Stimulated activated CD8-positive, alpha-beta memory T cell treated with anti-CD3 and anti-CD28 coated beads, Interleukin-12 subunit alpha, Interleukin-12 subunit beta, amount 100 ng/mL, for 24 hours (primary cell): ENCODE results near the gene PLEKHM3.

Experiments
- DNase-seq: peaks from one replicate; pipeline ENCODE4 v3.0.0-alpha.2; 2020; ENCODE audit errors: extremely low read depth

The PLEKHM3 gene

GRCh38 chr2:207791579-207792243, 233.6 kb downstream of the PLEKHM3 start:
- DNase-seq, result no peak

GRCh38 chr2:207790898-207791297, 234.4 kb downstream of the PLEKHM3 start:
- no peak for DNase-seq

DNA sequence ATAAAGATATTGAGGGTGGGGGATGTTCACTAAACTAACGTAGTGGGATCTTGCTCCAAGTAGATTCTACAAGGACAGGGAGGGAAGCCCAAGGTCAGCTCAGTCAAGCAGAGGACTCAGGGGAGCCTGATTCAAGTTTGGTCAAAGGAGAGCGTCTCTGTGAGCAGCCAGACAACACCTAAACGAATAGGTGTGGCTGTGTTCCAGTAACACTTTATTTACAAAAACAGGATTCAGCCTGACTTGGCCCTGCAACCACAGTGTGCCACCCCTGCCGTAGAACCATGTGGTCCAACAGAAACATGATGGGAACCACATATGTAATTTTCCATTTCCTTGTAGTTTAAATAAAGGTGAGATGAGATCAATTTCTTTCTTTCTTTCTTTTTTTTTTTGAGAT, 237.5 kb downstream of the PLEKHM3 start:
- DNase-seq, result no peak

GRCh38 chr2:207787017-207787416, 238.3 kb downstream of the PLEKHM3 start:
- DNase-seq, result no peak

- no peak for DNase-seq
Measured at GRCh38 chr2:207784898-207785297, 240.4 kb downstream of the PLEKHM3 start.

GRCh38 chr2:207783514-207783913, 241.8 kb downstream of the PLEKHM3 start:
- DNase-seq, result no peak

GRCh38 chr2:207782238-207783030, 242.9 kb downstream of the PLEKHM3 start:
- DNase-seq, result no peak

GRCh38 chr2:207779523-207779922, 245.8 kb downstream of the PLEKHM3 start:
- DNase-seq, result no peak

DNA sequence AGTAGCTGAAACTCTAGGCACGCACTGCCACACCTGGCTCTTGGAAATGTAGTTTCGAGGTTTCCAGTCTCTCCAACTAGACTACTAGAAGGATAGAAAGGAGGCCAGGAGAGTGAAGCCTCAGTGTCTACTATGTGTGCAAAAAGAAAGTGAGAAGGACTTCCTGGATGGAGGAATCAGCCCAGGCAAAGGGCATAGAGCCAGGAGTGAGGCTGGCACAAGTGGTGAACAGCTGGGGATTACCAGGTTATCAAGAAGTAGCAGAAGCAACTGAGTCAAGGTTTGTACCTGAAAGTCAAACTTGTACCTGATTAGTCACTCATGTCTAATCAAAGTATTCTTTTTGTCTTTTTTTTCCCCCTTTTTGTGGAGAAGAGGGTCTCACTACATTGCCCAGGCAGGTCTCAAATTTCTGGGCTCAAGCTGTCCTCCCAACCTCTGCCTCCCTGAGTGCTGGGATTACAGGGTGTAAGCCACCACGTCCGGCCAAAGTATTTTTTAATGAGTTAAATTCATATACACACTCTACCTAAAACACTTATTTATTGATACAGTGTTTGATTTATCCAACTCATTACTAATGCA, 246.9 kb downstream of the PLEKHM3 start:
- DNase-seq, result no peak

DNA sequence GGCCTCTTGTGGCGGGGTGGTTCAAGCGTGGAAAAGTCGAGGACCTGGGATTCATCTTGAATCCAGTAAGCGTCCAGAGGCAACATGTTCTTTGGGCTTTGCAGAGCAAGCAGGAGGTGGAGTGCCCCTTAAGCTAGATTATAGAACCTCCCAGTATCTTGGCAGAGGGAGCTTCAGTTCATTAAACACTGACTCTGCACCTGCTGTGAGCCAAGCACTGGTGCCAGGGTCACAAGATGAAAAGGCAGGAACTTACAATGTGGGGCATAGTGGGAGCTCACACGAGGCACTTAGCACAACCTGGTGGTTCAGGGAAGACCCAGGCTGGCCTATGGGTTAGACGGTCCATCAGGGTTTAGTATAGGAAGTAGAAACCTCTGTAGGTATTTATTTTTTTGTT, 248.2 kb downstream of the PLEKHM3 start:
- DNase-seq, result no peak

DNA sequence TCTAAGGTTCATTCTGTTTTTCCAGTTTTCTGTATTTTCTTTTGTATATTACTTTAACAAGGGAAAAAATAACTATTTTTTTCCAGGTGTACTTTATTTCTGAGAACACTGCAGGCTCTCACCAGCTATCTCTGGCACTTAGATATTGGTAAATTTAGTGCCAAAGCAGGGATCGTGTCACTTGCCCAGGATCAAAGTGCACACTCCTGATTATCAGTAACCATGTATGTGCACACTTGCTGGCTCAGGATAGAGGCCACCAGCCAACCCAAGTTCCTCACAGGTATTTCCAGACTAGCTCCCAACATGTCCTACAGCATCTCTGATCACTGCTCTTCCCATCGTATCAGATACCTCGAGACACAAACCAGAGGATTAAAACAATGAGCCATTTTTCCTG, 249.9 kb downstream of the PLEKHM3 start:
- DNase-seq, result no peak

GRCh38 chr2:207772844-207773205, 252.5 kb downstream of the PLEKHM3 start:
- DNase-seq, result no peak

GRCh38 chr2:207772081-207772843, 253.1 kb downstream of the PLEKHM3 start:
- DNase-seq, result no peak

DNA sequence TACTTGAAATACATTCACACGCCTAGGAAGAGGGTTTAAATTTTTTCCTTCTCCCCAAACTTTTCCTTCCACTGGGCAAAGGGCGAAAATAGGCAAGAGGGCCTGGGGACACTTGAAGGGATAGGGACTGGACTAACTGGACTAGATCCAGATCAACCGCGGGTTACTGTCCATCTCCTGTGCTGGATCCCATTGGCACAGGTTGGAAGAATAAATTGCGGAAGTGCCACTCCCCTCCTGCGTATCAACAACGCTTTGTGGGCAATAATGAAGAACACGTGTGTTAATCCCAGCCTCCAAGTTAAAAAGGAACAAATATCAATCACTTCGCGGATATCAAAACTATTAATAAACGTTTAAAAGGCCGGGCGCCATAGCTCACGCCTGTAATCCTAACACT, 253.9 kb downstream of the PLEKHM3 start:
- no peak for DNase-seq
